OCI-M2 (cell line): Measurements from ENCODE around the gene NCSTN.

Experiments used
- DNase-seq: peaks from one replicate; lab custom pipeline; 2025; ENCODE audit not compliant: unreplicated experiment; lab: John Stamatoyannopoulos, UW

NCSTN gene

GRCh38 chr1:160342953-160343869 lies at the start of gene NCSTN, which contains the start of gene COPA:
Gene NCSTN (plus strand): TSS chr1:160343383. CDS start chr1:160343397, 14 bp downstream.
Gene COPA (minus strand): TSS chr1:160343250. CDS start chr1:160343170, 80 bp downstream.
- peak; percentile 72 for DNase-seq

DNA sequence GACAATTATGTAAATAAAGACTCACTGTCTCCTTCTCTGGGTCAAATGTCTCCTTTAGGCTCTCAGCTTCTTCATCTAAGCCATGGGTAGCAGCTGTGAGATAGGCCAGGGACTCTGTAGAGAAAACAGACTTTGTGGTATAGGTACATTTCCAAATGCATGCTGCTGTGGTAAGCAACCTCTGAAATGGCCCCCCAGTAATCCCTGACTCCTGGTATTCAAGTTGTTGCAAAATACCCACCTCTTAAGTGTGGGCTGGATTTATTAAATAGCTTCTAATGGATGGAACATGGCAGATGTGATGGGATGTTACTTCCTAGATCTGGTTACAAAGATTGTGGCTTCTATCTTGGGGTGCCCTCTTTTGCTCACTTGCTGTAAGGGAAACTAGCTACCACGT lies 47.1 kb upstream of the NCSTN start:
- DNase-seq, result no peak

DNA sequence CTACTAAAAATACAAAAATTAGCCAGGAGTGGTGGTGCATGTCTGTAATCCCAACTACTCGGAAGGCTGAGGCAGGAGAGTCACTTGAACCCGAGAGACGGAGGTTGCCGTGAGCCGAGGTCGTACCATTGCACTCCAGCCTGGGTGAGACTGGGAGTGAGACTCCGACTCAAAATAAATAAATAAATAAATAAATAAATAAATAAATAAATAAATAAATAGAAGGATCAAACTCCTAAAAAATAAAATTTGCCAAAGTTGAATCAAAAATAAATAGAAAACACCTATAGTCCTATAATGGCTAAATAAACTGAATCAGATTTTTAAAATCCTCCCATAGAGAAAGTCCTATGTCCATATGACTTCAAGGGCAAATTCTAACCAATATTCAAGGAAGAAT lies 43.0 kb upstream of the NCSTN start:
- DNase-seq, result no peak

- DNase-seq, result no peak
These were observed 35.9 kb upstream of the NCSTN start for GRCh38 chr1:160307118-160307791.

GRCh38 chr1:160308451-160309184 lies 34.6 kb upstream of the NCSTN start:
- no peak for DNase-seq

- no peak for DNase-seq
These were observed 34.0 kb upstream of the NCSTN start for GRCh38 chr1:160309185-160309557.

- no peak for DNase-seq
These were observed 33.6 kb upstream of the NCSTN start for GRCh38 chr1:160309571-160309970.

- no peak for DNase-seq
These were observed 27.8 kb upstream of the NCSTN start for GRCh38 chr1:160315359-160315758.

GRCh38 chr1:160322831-160323230 lies 20.4 kb upstream of the NCSTN start:
- no peak for DNase-seq

GRCh38 chr1:160325252-160325651 lies 17.9 kb upstream of the NCSTN start:
- no peak for DNase-seq

DNA sequence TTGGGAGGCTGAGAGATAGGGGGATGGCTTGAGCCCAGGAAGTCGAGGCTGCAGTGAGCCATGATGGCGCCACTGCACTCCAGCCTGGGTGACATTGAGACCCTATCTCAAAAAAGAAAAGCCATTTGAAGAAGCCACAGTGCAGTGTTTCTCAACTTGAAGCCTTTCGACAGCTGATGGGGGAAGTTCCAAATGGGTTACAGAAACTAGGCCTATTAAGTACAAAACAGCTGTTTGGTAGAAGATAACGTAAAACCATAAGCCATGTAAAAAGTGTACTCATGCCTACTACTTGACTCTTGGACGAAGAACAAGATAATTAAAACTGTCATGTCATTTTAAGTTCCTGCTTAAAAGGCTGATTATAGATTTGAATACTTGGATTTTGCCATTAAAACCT lies 16.8 kb upstream of the NCSTN start:
- DNase-seq, result no peak

- no peak for DNase-seq
These were observed 15.0 kb upstream of the NCSTN start for GRCh38 chr1:160328184-160328583.

DNA sequence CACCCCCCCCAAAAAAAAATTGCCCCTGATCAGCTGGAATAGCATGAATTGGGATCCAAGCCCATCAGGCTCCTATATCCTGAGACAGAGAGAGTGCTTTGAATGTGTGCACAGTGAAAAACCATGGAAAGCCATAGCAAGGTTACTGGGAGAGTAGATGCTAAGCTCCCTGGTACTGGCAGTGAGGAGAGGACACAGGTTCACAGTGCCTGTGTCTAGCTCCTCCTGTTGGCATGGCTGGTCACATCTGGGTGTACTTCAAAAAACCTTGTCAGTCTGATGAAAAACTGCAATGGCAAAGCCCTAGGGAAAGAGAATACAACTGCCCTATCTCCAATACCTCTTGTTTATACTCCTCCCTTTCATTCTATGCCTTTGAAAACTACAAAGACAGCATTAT lies 13.1 kb upstream of the NCSTN start:
- DNase-seq, result no peak

DNA sequence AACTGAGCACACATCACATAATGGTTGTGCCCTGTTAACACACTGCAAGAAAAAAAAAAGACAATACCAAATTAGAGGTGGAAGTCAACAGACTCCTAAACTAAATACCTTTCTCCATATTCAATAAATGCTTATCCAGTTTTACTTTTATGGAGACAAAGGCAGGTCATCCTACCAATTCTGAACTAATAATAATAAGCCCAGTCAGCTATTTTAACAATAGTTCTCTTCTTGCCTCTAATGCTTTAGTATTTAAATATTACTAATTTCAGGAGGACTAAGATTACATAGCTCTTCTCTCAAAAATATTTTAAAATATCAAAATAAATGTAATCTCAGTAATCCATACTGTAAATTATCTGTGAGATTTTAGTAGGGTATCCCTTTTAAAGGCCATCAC lies 10.7 kb upstream of the NCSTN start:
- DNase-seq, result no peak

GRCh38 chr1:160338580-160338979 lies 4.6 kb upstream of the NCSTN start:
- no peak for DNase-seq

DNA sequence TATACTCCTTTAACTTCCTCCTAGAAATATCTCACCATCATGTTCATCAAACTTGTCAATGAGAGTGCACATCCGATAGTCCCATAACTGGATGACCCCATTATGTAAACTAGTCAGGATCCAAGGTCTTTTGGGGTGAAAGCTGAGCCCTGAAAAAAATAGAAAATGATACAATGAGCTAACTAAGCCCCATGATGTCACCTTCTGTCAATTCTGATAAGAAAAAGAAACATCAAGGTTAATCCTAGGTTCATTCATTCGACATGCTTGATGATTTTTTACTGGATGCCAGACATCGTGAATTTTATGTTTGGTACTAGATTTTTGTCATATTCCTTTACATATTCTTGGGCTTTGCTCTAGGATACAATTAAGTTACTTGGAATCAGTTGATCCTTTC lies 3.0 kb upstream of the NCSTN start:
- DNase-seq, result no peak

GRCh38 chr1:160340866-160341265 lies 2.3 kb upstream of the NCSTN start:
- no peak for DNase-seq

DNA sequence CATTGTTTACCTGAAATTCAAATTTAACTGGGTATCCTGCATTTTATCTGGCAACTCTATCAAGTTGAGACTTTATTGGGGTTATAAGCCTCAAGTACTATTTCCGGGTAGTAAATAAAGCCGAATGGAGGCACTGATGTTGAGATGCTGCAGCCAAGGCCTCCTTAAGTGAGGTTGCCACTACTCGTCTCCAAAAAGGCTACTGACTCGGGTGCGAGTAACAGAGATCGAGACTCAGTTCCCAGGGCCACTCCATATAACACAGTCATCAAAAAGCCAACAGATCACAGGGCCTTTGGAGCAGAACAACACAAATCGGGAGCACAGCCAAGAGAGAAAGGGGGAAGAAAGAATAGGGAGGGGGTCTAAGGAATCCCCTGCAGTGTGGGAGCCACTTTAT lies 657 bp upstream of the NCSTN start:
- DNase-seq, result no peak

GRCh38 chr1:160344241-160344640 lies 1.1 kb downstream of the NCSTN start:
- DNase-seq, result no peak

GRCh38 chr1:160344936-160345335 lies 1.8 kb downstream of the NCSTN start:
- no peak for DNase-seq

DNA sequence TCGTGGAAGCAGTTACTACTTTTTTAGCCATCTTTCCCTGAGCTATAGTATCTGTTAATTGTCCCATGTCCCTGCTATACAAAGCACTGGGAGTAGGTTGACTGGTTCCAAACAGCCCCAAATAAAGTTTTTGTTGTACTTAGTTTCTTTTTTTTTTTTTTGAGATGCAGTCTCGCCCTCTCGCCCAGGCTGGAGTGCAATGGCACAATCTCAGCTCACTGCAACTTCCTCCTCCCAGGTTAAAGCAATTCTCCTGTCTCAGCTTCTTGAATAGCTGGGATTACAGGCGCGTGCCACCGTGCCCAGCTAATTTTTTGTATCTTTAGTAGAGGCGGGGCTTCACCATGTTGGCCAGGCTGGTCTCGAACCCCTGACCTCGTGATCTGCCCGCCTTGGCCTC lies 3.3 kb downstream of the NCSTN start:
- DNase-seq, result no peak

DNA sequence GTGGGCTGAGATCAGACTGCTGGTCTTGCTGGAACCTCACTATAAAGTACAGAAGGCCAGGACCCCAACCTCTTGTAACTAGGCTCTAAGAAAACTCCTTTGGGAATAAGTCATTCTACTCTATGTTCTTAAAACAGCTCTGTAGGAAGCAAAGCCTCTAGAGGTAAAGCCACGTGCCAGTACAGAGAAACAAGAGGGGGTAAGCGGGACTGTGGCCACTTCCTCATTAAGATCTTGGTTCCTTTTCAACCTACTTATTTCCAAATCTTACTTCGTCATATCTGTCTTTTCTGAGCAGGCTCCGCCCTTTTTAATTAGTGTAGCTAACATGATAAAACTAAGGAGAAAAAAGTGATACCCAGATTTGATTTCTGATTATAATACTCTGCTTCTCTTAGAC lies 3.8 kb downstream of the NCSTN start:
- DNase-seq, result no peak
